ENCODE measurements around the gene TESMIN. TPM values are rescaled to one million over a fixed set of nuclear protein-coding genes. Genes with fewer than 3 reads are reported as not detected.

TESMIN gene
- total RNA-seq, 2 experiments from 2014 or later = 3.4 to 4.9 TPM

- Mint-ChIP-seq H3K27me3 (peaks cover 6% of the 10 kb centered on the region), H3K27ac (no peak overlapping the region), H3K4me3 (no peak overlapping the region), H3K36me3 (ENCODE audit: low read depth) (no peaks in the 10 kb centered on the region), H3K9me3 (peaks cover 3% of the 10 kb centered on the region), H3K4me1 (ENCODE audit: low read depth) (no peaks in the 10 kb centered on the region)
- no peak for TF ChIP-seq CTCF (IDR thresholded peaks at IDR 0.05)
- CTCF ChIA-PET = no interaction called here
- POLR2A ChIA-PET = no interaction called here
- intact Hi-C loops (cut with micrococcal nuclease) = no loop called here
- no peak for ATAC-seq
- DNase-seq = no peak
These were observed 91.1 kb downstream of the TESMIN start for GRCh38 chr11:68660066-68660810.

GRCh38 chr11:68659158-68659921, 92.0 kb downstream of the TESMIN start:
- CTCF ChIA-PET = no interaction called here
- no peak for TF ChIP-seq CTCF (IDR thresholded peaks at IDR 0.05)
- DNase-seq = no peak

GRCh38 chr11:68658661-68659060, 92.7 kb downstream of the TESMIN start:
- H3K27ac Mint-ChIP-seq = no peak overlapping the region
- H3K4me1 Mint-ChIP-seq (ENCODE audit: low read depth) = no peaks in the 10 kb centered on the region
- DNase-seq (no peak), ATAC-seq (no peak)
- no peak for TF ChIP-seq CTCF (IDR thresholded peaks at IDR 0.05)
- H3K4me3 Mint-ChIP-seq = no peak overlapping the region
- POLR2A ChIA-PET = no interaction called here
- peaks cover 6% of the 10 kb centered on the region for H3K9me3 Mint-ChIP-seq
- H3K36me3 Mint-ChIP-seq (ENCODE audit: low read depth) = no peaks in the 10 kb centered on the region
- CTCF ChIA-PET = no interaction called here
- intact Hi-C loops (cut with micrococcal nuclease) = no loop called here
- peaks cover 7% of the 10 kb centered on the region for H3K27me3 Mint-ChIP-seq

More at GRCh38 chr11:68659158-68659921, 92.0 kb downstream of the TESMIN start:
- H3K9me3 Mint-ChIP-seq = peaks cover 6% of the 10 kb centered on the region
- H3K4me3 Mint-ChIP-seq = no peak overlapping the region
- POLR2A ChIA-PET = no interaction called here
- intact Hi-C loops (cut with micrococcal nuclease) = no loop called here
- peaks cover 8% of the 10 kb centered on the region for H3K27me3 Mint-ChIP-seq
- no peak for ATAC-seq
- no peaks in the 10 kb centered on the region for H3K4me1 Mint-ChIP-seq (ENCODE audit: low read depth)
- no peak overlapping the region for H3K27ac Mint-ChIP-seq
- no peaks in the 10 kb centered on the region for H3K36me3 Mint-ChIP-seq (ENCODE audit: low read depth)

GRCh38 chr11:68658097-68658496, 93.2 kb downstream of the TESMIN start:
- Mint-ChIP-seq H3K4me1 (ENCODE audit: low read depth) (no peaks in the 10 kb centered on the region), H3K4me3 (no peak overlapping the region), H3K9me3 (peaks cover 6% of the 10 kb centered on the region), H3K36me3 (ENCODE audit: low read depth) (no peaks in the 10 kb centered on the region), H3K27ac (no peak overlapping the region), H3K27me3 (peaks cover 4% of the 10 kb centered on the region)
- intact Hi-C loops (cut with micrococcal nuclease) = no loop called here
- ATAC-seq (no peak), DNase-seq (no peak)
- TF ChIP-seq CTCF (IDR thresholded peaks at IDR 0.05) = no peak
- CTCF ChIA-PET = no interaction called here
- POLR2A ChIA-PET = no interaction called here

Other genes starting within 250 kb of the TESMIN start
- gene GAL, start 67.0 kb downstream of the TESMIN start, total RNA-seq = 1 to 10 TPM; 2.2 to 3.8 TPM
- 10 to 100 TPM; 17.5 TPM for gene CPT1A, start 90.4 kb upstream of the TESMIN start, total RNA-seq
- 100 to 1,000 TPM in 1 of 2 experiments, 10 to 100 TPM in 1; 99.6 to 104 TPM for gene MRPL21, start 152.3 kb upstream of the TESMIN start, total RNA-seq
- gene IGHMBP2, start 152.4 kb upstream of the TESMIN start, total RNA-seq = 10 to 100 TPM; 21.1 to 24.9 TPM
- not detected for gene MRGPRD, start 229.5 kb upstream of the TESMIN start, total RNA-seq